LNCaP clone FGC (cell line): ENCODE results near the gene TMEM179.
A peak's percentile ranks its signal among the peaks of the same experiment; 100 is the strongest.

ENCODE experiments used
- DNase-seq: peaks from one replicate; pipeline ENCODE4 v3.0.0-alpha.2; 2011; ENCODE audit warnings: low read depth
- H3K4me3 ChIP-seq: 2 replicates; pipeline ENCODE4 v1.5.1; 2011; ENCODE audit warnings: mild to moderate bottlenecking, low read depth, low read length, control low read depth
- CTCF ChIP-seq: IDR thresholded peaks from 2 replicates; pipeline ENCODE4 v1.5.1; 2012; ENCODE audit warnings: mild to moderate bottlenecking; ENCODE audit not compliant: control insufficient read depth, insufficient read depth; ENCODE audit errors: extremely low read depth

Gene TMEM179

GRCh38 chr14:104590240-104590965 is 14.2 kb downstream of the TMEM179 start:
- DNase-seq, result no peak
- no peak for TF ChIP-seq CTCF

GRCh38 chr14:104589338-104590195 is 15.0 kb downstream of the TMEM179 start:
- H3K4me3 ChIP-seq, result no peak overlapping the region
- no peak for TF ChIP-seq CTCF
- no peak for DNase-seq

More at GRCh38 chr14:104590240-104590965, 14.2 kb downstream of the TMEM179 start:
- no peak overlapping the region for H3K4me3 ChIP-seq

GRCh38 chr14:104588066-104588857 is 16.3 kb downstream of the TMEM179 start:
- H3K4me3 ChIP-seq, result no peak overlapping the region
- TF ChIP-seq CTCF, result peak; percentile 64
- peak; percentile 80 for DNase-seq

- DNase-seq, result no peak
Measured at GRCh38 chr14:104587641-104588040, 16.9 kb downstream of the TMEM179 start.

GRCh38 chr14:104586832-104587620 is 17.5 kb downstream of the TMEM179 start:
- no peak for TF ChIP-seq CTCF
- no peak for DNase-seq
- H3K4me3 ChIP-seq, result no peak overlapping the region

More at GRCh38 chr14:104587641-104588040, 16.9 kb downstream of the TMEM179 start:
- TF ChIP-seq CTCF, result no peak
- no peak overlapping the region for H3K4me3 ChIP-seq

- no peak for TF ChIP-seq CTCF
- H3K4me3 ChIP-seq, result no peak overlapping the region
- no peak for DNase-seq
Measured at GRCh38 chr14:104585966-104586697, 18.4 kb downstream of the TMEM179 start.
